ENCODE data around the gene ERCC1.

DNA sequence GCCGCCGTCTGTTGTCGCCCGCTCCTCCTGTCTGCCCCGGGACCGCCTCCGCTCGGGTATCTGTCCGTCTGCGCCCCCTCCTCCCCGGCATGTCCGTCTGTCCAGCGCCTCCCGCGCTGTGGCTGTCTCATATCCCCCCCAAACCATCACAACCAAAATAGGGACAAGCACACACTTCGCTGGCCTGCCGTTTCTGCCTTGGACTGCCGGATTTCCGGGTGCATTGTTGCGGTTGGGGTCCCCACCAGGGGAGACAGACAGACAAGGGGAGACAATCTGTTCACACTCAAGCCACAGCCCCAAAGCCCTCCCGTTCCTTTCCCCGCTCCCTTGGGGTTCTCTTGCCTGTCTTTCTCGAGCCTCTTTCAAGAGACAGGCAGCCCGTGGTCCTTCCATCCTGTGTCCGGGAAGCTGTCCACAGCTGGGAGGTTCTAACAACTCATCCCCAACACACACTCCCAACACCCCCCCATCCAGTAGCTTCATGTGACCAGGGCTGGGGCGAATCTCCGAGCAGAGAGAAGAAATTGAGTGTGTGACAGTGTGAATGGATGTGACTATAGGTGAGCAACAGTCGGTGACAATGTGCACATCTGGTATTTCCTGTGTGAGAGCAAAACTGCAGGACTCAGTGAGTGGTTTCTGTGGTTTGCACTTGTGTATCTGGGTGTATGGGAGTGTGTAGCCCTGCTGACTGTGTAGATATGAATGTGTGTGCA, 27.6 kb upstream of the ERCC1 start:
- TF ChIP-seq SIN3A (IDR thresholded peaks at IDR 0.05; ENCODE audit: borderline replicate concordance, low read depth, low read length) (no peak), CTCF (IDR thresholded peaks at IDR 0.05) (no peak)

Measured in SK-N-SH (cell line).